SK-N-DZ (cell line): ENCODE results near the gene KIFC1.
"Not testable (repeated sequence)": the region's sequence is repeated elsewhere in the genome, so short reads cannot be mapped to it uniquely, and the experiment has no call there.

Experiments
- DNase-seq: peaks from one replicate; pipeline ENCODE4 v3.0.0-alpha.2; 2015; ENCODE audit warnings: low spot score

The KIFC1 gene

DNA sequence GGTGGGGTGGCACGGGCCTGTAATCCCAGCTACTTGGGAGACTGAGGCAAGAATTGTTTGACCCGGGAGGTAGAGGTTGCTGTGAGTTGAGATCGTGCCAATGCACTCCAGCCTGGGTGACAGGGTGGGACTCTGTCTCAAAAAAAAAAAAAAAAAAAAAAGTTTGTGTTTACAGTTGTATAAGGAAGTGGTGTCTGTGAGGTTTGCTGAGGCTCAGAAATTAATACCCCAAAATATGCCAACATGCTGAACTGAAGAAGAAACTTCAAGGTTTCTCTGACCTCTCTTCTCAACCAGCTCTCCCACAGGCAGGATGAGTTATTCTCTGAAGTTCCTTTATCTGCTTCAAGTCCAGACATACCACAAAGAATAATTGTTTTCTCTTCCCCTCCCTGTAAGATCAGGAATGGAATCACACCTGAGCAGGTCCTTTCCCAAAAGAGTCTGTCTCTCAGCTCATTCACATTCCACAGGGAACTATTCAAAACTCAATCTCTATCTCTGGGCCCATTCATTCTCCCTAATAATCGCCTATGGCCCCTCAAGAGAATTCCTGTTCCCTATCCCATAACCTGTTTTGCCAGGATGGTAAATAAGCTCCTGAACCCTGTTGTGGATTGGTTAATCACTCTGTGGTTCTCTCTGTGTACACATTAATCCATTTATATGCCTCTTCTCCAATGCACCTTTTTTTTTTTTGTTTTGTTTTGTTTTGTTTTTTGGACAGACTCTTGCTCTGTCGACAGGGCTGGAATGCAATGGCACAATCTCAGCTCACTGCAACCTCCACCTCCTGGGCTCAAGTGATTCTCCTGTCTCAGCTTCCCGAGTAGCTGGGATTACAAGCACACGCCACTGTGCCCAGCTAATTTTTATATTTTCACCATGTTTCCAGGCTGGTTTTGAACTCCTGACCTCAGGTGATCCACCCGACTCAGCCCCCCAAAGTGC is 17.4 kb upstream of the KIFC1 start:
- no peak for DNase-seq

DNA sequence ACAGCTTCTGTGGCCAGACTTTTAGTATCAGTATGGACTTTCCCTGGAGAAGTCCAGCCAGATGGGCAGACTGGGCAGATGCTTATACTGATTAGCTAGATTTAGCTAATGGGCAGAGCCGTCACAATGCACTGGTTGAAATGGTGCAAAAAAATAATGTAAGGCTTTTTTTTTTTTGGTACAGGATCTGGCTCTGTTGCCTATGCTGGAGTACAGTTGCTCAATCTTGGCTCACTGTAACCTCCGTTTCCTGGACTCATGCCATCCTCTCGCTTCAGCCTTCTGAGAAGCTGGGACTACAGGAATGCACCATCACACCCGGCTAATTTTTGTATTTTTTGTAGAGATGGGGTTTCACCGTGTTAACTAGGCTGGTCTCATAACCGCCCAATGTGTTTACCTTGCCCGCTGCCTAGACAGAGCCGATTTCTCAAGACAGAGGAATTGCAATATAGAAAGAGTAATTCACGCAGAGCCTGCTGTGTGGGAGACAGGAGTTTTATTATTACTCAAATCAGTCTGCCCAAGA is 16.4 kb upstream of the KIFC1 start:
- no peak for DNase-seq

DNA sequence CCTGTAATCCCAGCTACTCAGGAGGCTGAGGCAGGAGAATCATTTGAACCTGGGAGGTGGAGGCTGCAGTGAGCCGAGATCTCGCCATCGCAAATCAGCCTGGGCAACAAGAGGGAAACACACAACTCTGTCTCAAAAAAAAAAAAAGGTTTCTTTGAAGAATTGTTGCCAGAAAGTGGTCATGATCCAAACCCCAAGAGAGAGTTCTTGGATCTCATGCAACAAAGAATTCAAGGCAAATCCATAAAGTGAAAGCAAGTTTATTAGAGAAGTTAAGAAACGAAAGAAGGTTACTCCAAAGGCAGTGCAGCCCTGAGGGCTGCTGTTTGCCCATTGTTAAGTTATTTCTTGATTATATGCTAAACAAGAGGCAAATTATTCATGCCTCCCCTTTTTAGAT is 14.5 kb upstream of the KIFC1 start:
- DNase-seq: no peak

DNA sequence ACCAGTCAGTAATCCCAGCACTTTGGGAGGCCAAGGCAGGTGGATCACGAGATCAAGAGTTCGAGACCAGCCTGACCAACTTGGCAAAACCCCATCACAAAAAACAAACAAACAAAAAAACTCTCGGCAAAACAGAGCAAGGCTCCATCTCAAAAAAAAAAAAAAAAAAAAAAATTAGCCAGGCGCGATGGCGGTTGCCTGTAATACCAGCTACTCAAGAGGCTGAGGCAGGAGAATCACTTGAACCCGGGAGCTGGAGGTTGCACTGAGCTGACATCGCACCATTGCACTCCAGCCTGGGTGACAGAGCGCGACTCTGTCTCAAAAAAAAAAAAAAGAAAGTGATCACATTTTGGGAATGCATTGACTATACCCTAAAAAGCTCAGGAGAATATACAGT is 12.4 kb upstream of the KIFC1 start:
- DNase-seq: not testable (repeated sequence)

DNA sequence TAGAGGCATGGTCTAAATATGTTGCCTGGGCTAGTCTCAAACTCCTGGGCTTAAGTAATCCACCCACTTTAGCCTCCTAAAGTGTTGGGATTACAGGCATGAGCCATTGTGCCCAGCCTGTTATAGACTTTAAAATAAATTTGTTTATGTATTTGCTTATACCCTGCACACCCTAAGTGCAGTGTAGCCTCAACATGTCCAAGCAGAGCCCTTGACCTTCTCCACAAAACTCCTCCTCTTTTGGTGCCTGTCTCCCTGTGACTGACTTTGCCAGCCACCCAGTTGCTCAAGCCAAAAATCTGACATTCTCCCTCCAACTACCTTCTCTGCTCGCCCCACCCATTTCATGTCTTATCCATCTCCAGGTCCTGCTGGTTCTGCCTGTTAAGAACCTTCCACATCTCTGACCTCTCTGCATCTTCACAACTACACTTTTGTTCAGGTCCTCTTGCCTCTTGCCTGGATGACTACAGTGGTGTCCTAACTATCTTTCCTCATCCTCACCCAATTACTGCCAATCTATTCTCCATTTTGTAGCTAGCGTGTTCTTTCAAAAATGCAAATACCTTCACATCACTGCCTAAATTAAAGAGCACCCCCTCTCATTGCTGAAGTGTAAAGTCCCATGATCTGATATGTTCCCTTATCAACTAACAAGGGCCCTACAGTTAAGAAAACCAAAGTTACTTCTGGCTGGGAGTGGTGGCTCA is 11.2 kb upstream of the KIFC1 start:
- DNase-seq: no peak

DNA sequence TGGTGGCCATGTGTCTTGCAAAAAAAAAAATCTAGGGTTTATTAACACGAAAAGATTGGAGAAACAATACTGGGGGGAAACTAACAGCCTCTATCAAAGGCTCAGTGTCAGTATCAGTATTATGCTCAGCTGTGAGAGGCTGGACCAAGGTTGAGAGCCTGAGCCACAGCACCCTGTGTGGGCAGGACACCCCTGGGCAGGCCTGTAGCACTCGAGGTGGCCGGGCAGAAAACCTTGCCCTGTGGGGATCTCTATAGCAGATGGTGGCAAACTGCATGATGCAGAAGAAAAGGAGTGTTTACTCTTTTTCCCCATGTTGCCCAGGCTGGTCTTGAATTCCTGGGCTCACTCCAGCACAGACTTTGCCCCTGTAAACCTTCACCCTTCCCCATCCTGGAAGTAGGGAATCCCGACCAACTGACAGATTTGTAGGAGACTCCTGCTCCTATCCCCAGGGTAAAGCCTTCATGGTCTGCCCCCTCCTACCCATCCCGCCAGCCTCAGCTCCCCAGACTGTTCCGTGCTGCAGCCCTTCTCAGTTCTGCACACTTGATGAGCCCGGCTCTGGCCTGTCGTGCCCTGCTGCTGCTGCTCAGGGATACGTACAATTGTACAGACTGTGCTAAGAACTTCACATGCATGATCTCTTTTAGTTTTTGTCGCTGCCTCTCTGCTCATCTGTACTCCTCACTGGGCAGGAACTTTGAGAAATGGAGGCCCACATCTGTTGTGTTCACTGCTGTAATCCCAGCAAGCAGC is 8.0 kb upstream of the KIFC1 start:
- DNase-seq: no peak

DNA sequence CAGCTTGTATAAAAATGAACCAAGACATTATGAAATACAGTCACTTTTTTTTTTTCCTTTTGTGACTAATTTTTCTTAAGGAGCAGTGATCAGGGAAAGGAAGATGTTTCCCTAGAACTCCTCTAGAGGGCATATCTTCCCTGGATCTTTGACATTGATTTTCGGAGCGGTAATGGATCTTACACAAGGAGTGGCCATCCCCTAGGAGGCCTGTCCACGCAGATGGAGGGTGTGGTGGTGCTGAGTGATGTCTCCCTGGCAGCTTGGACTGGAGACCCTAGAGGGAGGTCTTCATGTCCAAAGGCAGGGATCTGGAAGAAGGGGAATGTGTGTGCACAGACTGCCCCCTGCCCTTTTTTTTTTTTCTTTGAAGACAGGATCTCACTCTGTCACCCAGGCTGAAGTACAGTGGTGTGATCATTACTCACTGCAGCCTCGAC is 7.0 kb upstream of the KIFC1 start:
- peak; percentile 63 for DNase-seq

DNA sequence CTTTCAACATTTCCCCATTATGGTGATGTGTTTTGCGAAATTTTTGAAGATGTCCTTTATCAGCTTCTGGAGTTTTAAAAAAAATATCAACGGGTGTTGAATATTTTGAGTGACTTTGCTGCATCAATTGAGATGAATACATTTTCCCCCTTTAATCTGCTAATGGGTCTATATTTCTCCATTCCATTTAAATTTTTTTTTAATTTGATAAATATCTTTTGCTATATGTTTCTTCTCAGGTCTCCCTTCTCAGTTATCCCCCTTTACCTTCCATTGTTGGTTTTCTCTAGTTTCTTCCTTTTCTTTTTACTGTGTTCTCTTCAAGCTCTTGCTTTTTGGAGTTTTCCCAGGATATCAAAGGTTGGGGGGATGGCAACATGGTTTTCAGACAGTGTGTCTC is 1.4 kb upstream of the KIFC1 start:
- DNase-seq: no peak

DNA sequence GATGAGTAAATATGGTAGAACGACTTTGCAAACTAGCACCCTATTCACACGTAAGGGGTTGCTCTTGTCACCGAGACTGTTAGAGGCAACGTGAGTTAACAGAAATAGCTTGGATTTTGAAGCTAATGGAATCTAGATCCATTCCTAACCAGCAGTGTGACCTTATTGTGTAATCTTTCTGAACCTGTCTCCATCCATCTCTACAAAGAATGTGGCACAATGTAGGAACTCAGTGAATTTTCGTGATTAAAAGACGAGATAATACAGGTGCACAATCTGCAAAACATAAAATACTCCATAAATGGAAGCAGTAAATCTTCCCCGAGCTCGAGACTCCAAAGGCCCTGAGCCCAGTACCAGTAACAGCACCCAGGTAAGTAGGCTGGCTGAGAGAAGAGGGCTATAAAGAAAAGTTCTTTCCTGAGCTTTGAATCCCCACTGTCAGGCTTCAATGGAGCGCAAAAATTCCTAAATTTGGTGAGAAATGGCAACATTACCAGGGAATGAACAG is 801 bp upstream of the KIFC1 start:
- DNase-seq: no peak

DNA sequence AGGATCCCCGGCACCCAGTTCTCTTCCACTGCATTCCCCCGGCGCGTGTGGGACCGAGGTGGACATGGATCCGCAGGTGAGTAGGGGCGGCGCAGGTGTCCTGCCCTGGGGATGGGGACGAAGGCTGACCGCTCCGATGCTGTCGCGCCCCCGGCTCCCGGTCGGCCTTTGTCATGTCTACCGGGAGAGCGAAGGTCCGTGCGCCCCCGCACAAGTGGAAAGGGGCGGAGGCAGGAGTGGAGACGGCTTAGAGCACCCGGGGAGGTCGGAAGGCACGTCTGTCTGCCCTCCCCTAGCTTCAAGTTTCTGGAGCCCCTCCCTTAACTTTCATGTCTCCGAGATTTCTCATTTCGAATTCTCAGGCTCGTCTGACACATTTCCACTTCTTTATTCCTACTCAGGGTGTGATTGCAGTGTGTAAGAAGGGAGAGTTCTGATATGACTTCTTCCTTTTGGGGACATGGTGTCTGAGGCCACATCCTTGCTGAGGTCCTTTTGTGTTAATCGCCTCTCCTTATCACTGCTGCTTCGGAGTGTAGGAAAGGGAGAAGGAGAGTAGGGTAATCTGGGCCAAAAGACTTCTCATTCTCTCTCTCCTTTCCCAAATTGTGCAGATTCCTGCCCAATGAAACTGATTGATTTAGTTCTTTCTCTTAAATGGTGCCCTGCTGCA is 435 bp downstream of the KIFC1 start:
- no peak for DNase-seq

DNA sequence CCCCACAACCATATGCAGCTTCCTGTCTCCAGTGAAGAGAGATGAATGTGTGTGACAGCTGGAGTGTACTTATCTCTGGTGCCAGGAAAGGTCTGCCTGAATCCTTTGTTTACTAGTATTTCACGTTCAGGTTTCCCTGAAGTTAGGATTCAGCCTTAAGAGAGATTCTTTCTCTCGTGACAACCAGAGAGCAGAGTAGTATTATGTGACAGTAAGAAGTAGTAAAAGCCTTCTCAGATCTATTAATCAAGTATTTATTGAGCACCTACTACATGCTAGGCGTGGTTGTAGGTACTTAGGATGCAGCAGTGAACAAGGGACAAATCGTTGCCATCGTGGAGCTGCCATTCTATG is 949 bp downstream of the KIFC1 start:
- no peak for DNase-seq

DNA sequence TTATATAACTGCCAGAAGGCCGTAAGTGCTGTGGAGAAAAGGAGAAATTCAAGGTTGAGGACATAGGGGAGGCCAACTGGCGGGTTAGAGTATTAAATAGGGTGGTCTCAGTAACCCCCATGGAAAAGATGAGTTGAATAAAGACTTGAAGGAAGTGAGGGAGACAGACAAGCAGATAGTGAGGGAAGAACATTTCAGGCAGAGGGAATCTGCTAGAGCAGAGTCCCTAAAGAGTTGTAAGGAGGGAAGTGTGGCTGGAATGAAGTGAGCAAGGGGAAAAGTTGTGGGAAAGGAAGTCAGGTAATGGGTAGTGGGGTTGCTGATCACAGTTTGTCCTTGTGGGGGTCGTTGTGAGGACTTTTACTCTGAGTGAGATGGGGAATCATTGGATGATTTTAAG is 1.4 kb downstream of the KIFC1 start:
- DNase-seq: no peak

DNA sequence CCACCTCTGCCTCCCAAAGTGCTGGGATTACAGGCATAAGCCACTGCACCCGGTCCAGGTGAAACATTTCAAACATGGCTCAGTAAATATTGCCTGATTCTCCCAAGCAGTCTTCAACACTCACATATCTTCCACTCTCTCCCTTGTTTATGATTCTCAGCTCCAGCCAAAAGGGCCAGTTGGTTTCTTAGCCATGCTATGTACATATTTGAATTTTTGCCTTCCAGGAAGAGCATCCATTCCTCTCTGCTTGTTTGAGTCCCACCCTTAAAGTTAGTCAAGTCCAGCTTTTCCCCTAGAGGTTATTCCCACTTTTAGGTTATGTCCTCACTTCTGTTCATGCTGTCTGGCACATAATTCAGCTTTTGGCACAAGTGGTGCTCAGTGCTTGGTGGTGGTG is 5.9 kb downstream of the KIFC1 start:
- DNase-seq: no peak

DNA sequence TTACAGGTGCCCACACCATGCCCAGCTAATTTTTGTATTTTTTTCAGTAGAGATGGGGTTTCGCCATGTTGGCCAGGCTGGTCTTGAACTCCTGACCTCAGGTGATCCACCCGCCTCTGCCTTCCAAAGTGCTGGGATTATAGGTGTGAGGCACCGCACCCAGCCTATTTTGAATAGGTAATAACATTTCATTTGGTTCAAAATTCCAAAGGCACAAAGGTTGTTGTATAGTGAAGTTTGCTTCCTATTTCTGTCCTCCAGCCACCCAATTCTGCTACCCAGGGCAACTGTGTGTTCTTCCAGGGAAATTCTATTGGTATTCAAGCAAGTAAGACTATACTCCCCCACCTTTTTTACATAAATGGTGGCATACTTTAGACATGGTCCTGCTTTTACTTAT is 7.0 kb downstream of the KIFC1 start:
- DNase-seq: not testable (repeated sequence)

DNA sequence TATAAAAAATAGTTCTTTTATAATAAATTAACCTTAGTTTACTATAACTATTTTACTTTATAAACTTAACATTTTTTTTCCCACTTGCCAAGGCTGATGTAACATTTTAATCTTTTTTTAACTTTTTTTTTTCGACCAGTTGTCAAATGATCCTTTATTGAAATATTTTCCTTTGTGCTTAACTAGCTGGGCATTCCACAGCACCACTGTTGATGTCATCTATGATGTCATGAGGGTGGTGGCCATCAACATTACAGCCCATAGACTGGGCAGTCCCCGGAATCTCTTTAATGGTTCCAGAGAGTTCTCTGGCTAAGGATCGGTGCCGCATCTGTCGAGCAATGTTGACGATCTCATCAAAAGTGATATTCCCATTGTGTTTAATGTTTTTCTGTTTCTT is 8.3 kb downstream of the KIFC1 start:
- not testable (repeated sequence) for DNase-seq

DNA sequence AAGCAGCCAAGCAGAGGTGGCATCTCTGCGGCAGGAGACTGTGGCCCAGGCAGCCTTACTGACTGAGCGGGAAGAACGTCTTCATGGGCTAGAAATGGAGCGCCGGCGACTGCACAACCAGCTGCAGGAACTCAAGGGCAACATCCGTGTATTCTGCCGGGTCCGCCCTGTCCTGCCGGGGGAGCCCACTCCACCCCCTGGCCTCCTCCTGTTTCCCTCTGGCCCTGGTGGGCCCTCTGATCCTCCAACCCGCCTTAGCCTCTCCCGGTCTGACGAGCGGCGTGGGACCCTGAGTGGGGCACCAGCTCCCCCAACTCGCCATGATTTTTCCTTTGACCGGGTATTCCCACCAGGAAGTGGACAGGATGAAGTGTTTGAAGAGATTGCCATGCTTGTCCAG is 13.3 kb downstream of the KIFC1 start:
- no peak for DNase-seq

DNA sequence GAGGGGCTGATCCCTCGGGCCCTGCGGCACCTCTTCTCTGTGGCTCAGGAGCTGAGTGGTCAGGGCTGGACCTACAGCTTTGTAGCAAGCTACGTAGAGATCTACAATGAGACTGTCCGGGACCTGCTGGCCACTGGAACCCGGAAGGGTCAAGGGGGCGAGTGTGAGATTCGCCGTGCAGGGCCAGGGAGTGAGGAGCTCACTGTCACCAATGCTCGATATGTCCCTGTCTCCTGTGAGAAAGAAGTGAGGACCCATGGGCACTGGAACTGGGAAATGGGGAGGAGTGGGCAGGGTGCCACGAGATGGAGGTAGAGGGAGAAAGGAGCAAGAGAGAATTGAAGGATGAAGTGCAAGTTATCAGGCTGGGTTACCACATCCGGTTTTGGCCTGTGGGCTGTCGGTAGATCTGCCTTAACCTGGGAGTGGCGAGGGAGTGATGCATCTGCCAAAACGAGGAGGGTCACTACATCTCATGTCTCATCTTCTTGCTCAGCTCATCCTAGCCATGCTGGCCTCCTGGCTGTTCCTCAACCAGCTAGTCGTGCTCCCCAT is 13.8 kb downstream of the KIFC1 start:
- DNase-seq: no peak

DNA sequence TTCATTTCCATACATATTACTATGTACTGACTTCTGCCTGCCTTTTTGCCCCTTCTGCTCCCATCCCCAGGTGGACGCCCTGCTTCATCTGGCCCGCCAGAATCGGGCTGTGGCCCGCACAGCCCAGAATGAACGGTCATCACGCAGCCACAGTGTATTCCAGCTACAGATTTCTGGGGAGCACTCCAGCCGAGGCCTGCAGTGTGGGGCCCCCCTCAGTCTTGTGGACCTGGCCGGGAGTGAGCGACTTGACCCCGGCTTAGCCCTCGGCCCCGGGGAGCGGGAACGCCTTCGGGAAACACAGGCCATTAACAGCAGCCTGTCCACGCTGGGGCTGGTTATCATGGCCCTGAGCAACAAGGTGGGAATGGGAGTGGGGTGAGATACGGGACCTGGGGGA is 14.5 kb downstream of the KIFC1 start:
- no peak for DNase-seq

DNA sequence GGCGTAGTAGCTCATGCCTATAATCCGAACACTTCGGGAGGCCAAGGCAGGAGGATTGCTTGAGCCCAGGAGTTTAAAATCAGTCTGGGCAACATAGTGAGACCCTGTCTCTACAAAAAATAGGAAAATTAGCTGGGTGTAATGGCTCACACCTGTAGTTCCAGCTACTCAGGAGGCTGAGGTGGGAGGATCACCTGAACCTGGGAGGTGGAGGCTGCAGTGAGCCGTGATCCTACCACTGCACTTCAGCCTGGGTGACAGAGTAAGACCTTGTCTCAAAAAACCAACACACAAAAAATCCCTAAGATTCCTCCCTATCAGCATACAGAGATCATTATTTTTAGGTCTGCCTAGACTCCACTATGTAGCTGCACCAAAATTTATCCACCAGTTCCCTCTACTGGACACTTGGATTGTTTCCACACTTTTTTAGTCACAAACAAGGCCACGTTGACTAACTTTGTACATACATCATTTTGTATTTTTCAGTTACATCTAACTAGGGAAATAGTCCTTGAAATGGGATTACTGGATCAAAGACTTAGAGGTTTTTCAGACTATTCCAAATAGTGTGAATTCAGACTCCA is 15.6 kb downstream of the KIFC1 start:
- no peak for DNase-seq

DNA sequence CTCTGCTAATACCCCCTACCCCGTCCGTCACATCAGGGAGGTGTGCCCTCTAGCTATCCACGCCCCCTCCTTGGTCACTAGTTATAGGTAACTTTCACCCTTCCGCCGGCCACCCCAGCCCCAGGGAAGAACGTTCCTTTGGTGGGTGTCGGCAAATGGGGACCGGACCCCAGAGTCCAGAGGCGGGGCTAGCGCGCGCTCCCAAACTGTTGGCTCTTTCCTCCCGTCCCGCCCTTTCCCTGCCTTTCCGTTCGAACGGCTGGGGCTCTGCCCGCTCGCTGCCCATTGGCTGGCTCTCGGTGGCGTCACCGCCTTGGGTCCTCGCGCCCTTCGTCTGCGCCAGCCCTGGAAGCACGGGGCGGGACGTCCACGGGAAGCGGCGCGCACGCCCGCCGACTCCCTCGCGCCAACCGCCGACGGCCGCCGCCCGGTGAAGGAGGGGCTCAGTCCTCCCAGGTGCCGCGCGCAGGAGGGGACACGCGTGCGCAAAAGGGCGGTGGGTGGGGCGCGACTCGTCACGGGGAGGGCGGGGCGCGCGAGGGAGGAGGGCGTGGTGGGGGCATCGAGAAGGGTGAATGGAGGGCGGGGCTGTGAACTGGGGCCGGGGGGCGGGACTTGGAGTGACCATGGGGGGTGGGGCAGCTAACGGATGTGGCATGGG is 18.6 kb downstream of the KIFC1 start:
- DNase-seq: peak; percentile 96
